HCT116 (cell line): ENCODE results near the gene BNC2. TPM values are rescaled to one million over a fixed set of nuclear protein-coding genes. Genes with fewer than 3 reads are reported as not detected.

ENCODE experiments used
- ATAC-seq: fragments of 200-7000 bp; cut with Tn5 transposase; 2 replicates; pipeline ENCODE4 v1.9.1; 2020; ENCODE audit warnings: mild to moderate bottlenecking, moderate library complexity
- BruUV-seq: library from RNA; stranded (reverse); fragments of 400-500 nt; replicated peaks from 2 replicates; lab custom pipeline; 2021; lab: Mats Ljungman, UMichigan
- CTCF ChIA-PET: fragments of 300-600 bp; sonication (Branson Sonifier 250); formaldehyde crosslinking; loops from one replicate; lab custom pipeline; 2021; ENCODE audit warnings: antibody characterized with exemption; lab: Charles Lee
- POLR2A ChIA-PET: fragments of 300-600, 350-600 bp; sonication (Branson Sonifier 250); formaldehyde crosslinking; loops from one replicate; lab custom pipeline; 2021; ENCODE audit warnings: antibody characterized with exemption; lab: Charles Lee
- RAD21 ChIA-PET, 2 experiments: fragments of 300-600 bp; sonication (Branson Sonifier 250); formaldehyde crosslinking; loops; one replicate each; lab custom pipeline; 2023; ENCODE audit warnings: low total read pairs in 2 of 2; ENCODE audit not compliant: uncharacterized antibody in 2 of 2, unreplicated experiment in 2 of 2, low non-redundant PET in 1 of 2; lab: Charles Lee
- DNase-seq: peaks from one replicate; pipeline ENCODE4 v3.0.0-alpha.2; 2010; ENCODE audit warnings: low read depth, low spot score
- H2AFZ ChIP-seq: fragments of 200-600 bp; shearing (Covaris generic), sonication (generic); 2 replicates; pipeline ENCODE4 v1.6.1; 2017; ENCODE audit warnings: low read depth, mixed run types, mixed read lengths, antibody characterized with exemption, low read length; ENCODE audit not compliant: poor library complexity, severe bottlenecking
- H3K27ac ChIP-seq: 2 replicates; pipeline ENCODE4 v1.5.1; 2012; ENCODE audit warnings: low read depth, low read length
- H3K27me3 ChIP-seq: fragments of 200-600 bp; sonication (generic); 2 replicates; pipeline ENCODE4 v1.6.1; 2016; ENCODE audit warnings: mixed run types, low read length, mixed read lengths; ENCODE audit not compliant: insufficient read depth
- H3K36me3 ChIP-seq, 2 experiments: fragments of 200-500 bp in 1 of 2; fragments of 200-600 bp in 1 of 2; sonication (Bioruptor generic) in 1 of 2; sonication (generic) in 1 of 2; 2 replicates each; pipeline versions ENCODE4 v1.5.1 to v1.6.1; 2014 to 2016; ENCODE audit warnings: low read length in 2 of 2, inconsistent platforms in 1 of 2, mixed read lengths in 1 of 2, mixed run types in 1 of 2; ENCODE audit not compliant: insufficient read depth in 2 of 2, control insufficient read depth in 1 of 2
- H3K4me1 ChIP-seq, 2 experiments: fragments of 200-600 bp in 1 of 2; sonication (generic) in 1 of 2; 2 replicates each; pipeline versions ENCODE4 v1.5.1 to v1.6.1; 2012 to 2017; ENCODE audit warnings: low read length in 2 of 2, inconsistent platforms in 1 of 2, mild to moderate bottlenecking in 1 of 2, mixed read lengths in 1 of 2, mixed run types in 1 of 2, moderate library complexity in 1 of 2; ENCODE audit not compliant: insufficient read depth in 2 of 2, control insufficient read depth in 1 of 2
- H3K4me2 ChIP-seq: fragments of 200-600 bp; sonication (generic); 2 replicates; pipeline ENCODE4 v1.6.1; 2017; ENCODE audit warnings: mixed run types, low read length, mixed read lengths
- H3K4me3 ChIP-seq, 2 experiments: fragments of 200-600 bp in 1 of 2; sonication (generic) in 1 of 2; replicated peaks in 1 of 2; 2 replicates each; pipeline ENCODE4 v1.5.1; 2011 to 2016; ENCODE audit warnings: low read length in 2 of 2, control low read depth in 1 of 2, low read depth in 1 of 2, mild to moderate bottlenecking in 1 of 2, mixed read lengths in 1 of 2, mixed run types in 1 of 2
- H3K79me2 ChIP-seq: fragments of 200-600 bp; sonication (generic); 2 replicates; pipeline ENCODE4 v1.6.1; 2017; ENCODE audit warnings: mild to moderate bottlenecking, mixed run types, low read length, moderate library complexity, mixed read lengths; ENCODE audit not compliant: insufficient read depth
- H3K9ac ChIP-seq: fragments of 200-600 bp; sonication (generic); 2 replicates; pipeline ENCODE4 v1.6.1; 2016; ENCODE audit warnings: low read length, mixed read lengths
- H3K9me2 ChIP-seq: fragments of 200-600 bp; sonication (generic), shearing (Covaris generic); 2 replicates; pipeline ENCODE4 v1.6.1; 2017; ENCODE audit warnings: mixed run types, mild to moderate bottlenecking, moderate library complexity; ENCODE audit not compliant: insufficient read depth
- H3K9me3 ChIP-seq, 2 experiments: fragments of 200-500 bp in 1 of 2; fragments of 200-600 bp in 1 of 2; sonication (Bioruptor generic) in 1 of 2; sonication (generic) in 1 of 2; 2 replicates each; pipeline ENCODE4 v1.6.1; 2014 to 2017; ENCODE audit warnings: low read length in 2 of 2, mixed read lengths in 2 of 2, inconsistent platforms in 1 of 2, low read depth in 1 of 2, mild to moderate bottlenecking in 1 of 2, mixed run types in 1 of 2, moderate library complexity in 1 of 2; ENCODE audit not compliant: control insufficient read depth in 1 of 2, insufficient read depth in 1 of 2
- H4K20me1 ChIP-seq: fragments of 200-600 bp; sonication (generic), shearing (Covaris generic); 2 replicates; pipeline ENCODE4 v1.6.1; 2017; ENCODE audit warnings: mixed run types, mild to moderate bottlenecking, moderate library complexity; ENCODE audit not compliant: insufficient read depth
- CBX3 ChIP-seq: IDR thresholded peaks from 2 replicates; pipeline ENCODE4 v1.6.1; 2012; ENCODE audit warnings: low read depth
- EGR1 ChIP-seq: IDR thresholded peaks from 2 replicates; pipeline ENCODE4 v1.6.1; 2012; ENCODE audit warnings: low read depth
- ELF1 ChIP-seq: IDR thresholded peaks from 2 replicates; pipeline ENCODE4 v1.6.1; 2012; ENCODE audit warnings: low read depth, borderline replicate concordance
- FOSL1 ChIP-seq: IDR thresholded peaks from 2 replicates; pipeline ENCODE4 v1.6.1; 2012; ENCODE audit warnings: low read depth
- JUND ChIP-seq: IDR thresholded peaks from 2 replicates; pipeline ENCODE4 v1.6.1; 2012
- POLR2AphosphoS5 ChIP-seq: IDR thresholded peaks from 2 replicates; pipeline ENCODE4 v1.6.1; 2011; ENCODE audit warnings: mild to moderate bottlenecking, low read depth, low read length, moderate library complexity
- RAD21 ChIP-seq: IDR thresholded peaks from 2 replicates; pipeline ENCODE4 v1.6.1; 2012; ENCODE audit warnings: low read depth, mild to moderate bottlenecking
- SP1 ChIP-seq: IDR thresholded peaks from 2 replicates; pipeline ENCODE4 v1.6.1; 2012; ENCODE audit warnings: low read depth
- YY1 ChIP-seq: IDR thresholded peaks from 2 replicates; pipeline ENCODE4 v1.6.1; 2011; ENCODE audit warnings: low read length, low read depth, moderate library complexity, mild to moderate bottlenecking; ENCODE audit not compliant: insufficient replicate concordance; ENCODE audit errors: extremely low read depth
- ZNF274 ChIP-seq: fragments of 200-500 bp; sonication (Bioruptor generic); IDR thresholded peaks from 2 replicates; pipeline ENCODE4 v1.6.1; 2014; ENCODE audit warnings: mild to moderate bottlenecking, low read depth, low read length, inconsistent platforms
- intact Hi-C: fragments of 100-400 bp; cut with micrococcal nuclease; formaldehyde crosslinking; loops from 2 replicates; pipeline ENCODE4 v1.10.0; 2022
- total RNA-seq: library from RNA; stranded (reverse); gene quantifications from one replicate; pipeline ENCODE4 v1.2.1, GENCODE V29; 2021; ENCODE audit not compliant: unreplicated experiment
- TF ChIP-seq, protein P1 (sequence below): IDR thresholded peaks from 2 replicates; pipeline ENCODE4 v1.6.1; 2012; ENCODE audit warnings: low read depth
- TF ChIP-seq, protein P2 (sequence below), 3 experiments: fragments of 200-600 bp in 1 of 3; sonication (generic) in 1 of 3; IDR thresholded peaks in 2 of 3; conservative IDR thresholded peaks in 1 of 3; 2 replicates each; pipeline ENCODE4 v1.5.1; 2012 to 2017; ENCODE audit warnings: low read depth in 2 of 3, low read length in 2 of 3, antibody characterized with exemption in 1 of 3, borderline replicate concordance in 1 of 3, control low read depth in 1 of 3, mild to moderate bottlenecking in 1 of 3, mixed read lengths in 1 of 3, mixed run types in 1 of 3, moderate library complexity in 1 of 3; ENCODE audit not compliant: insufficient read depth in 1 of 3

BNC2 gene
- total RNA-seq, 1 experiment from 2014 or later = 0.37 TPM

DNA sequence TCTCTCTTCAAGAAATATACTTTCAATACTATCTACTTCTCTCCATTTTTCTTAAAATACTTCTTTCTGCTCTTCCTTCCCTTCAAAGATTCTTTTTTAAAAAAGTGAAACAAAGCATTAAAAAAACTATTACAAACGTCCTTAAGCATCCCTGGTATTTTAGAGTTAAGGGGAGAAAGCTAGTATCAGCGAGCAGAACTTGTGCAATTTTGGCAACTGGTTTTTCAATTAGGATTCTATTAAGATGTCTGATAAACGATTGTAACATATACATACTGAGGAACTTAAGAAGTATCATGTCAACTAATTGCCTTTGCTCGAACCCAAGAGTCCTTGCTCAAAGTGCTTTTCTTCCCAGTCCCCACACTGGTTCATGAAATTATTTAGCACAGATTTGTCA is 459.2 kb downstream of the BNC2 start:
- TF ChIP-seq JUND (no peak), CBX3 (no peak), RAD21 (no peak), ELF1 (no peak), POLR2AphosphoS5 (no peak), SP1 (no peak), EGR1 (no peak), ZNF274 (no peak), FOSL1 (no peak), YY1 (no peak)
- TF ChIP-seq, protein P1, sequence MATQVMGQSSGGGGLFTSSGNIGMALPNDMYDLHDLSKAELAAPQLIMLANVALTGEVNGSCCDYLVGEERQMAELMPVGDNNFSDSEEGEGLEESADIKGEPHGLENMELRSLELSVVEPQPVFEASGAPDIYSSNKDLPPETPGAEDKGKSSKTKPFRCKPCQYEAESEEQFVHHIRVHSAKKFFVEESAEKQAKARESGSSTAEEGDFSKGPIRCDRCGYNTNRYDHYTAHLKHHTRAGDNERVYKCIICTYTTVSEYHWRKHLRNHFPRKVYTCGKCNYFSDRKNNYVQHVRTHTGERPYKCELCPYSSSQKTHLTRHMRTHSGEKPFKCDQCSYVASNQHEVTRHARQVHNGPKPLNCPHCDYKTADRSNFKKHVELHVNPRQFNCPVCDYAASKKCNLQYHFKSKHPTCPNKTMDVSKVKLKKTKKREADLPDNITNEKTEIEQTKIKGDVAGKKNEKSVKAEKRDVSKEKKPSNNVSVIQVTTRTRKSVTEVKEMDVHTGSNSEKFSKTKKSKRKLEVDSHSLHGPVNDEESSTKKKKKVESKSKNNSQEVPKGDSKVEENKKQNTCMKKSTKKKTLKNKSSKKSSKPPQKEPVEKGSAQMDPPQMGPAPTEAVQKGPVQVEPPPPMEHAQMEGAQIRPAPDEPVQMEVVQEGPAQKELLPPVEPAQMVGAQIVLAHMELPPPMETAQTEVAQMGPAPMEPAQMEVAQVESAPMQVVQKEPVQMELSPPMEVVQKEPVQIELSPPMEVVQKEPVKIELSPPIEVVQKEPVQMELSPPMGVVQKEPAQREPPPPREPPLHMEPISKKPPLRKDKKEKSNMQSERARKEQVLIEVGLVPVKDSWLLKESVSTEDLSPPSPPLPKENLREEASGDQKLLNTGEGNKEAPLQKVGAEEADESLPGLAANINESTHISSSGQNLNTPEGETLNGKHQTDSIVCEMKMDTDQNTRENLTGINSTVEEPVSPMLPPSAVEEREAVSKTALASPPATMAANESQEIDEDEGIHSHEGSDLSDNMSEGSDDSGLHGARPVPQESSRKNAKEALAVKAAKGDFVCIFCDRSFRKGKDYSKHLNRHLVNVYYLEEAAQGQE = no peak
- TF ChIP-seq, protein P2, sequence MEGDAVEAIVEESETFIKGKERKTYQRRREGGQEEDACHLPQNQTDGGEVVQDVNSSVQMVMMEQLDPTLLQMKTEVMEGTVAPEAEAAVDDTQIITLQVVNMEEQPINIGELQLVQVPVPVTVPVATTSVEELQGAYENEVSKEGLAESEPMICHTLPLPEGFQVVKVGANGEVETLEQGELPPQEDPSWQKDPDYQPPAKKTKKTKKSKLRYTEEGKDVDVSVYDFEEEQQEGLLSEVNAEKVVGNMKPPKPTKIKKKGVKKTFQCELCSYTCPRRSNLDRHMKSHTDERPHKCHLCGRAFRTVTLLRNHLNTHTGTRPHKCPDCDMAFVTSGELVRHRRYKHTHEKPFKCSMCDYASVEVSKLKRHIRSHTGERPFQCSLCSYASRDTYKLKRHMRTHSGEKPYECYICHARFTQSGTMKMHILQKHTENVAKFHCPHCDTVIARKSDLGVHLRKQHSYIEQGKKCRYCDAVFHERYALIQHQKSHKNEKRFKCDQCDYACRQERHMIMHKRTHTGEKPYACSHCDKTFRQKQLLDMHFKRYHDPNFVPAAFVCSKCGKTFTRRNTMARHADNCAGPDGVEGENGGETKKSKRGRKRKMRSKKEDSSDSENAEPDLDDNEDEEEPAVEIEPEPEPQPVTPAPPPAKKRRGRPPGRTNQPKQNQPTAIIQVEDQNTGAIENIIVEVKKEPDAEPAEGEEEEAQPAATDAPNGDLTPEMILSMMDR (IDR thresholded peaks at IDR 0.05 in 2 of 3, conservative IDR thresholded peaks at IDR 0.05 in 1 of 3; ENCODE audit: borderline replicate concordance in 1 of 3, insufficient read depth in 1 of 3, low read depth in 2 of 3, low read length in 2 of 3) = no peak
- no peak for DNase-seq
- ATAC-seq = no peak
- ChIA-PET POLR2A (no interaction called here), RAD21 (no interaction called here), CTCF (no interaction called here)
- Histone ChIP-seq H3K4me1 (no peaks in the 10 kb centered on the region), H3K9ac (no peak overlapping the region), H3K4me2 (no peak overlapping the region), H3K27ac (no peak overlapping the region), H3K27me3 (peaks cover 51% of the 10 kb centered on the region), H3K79me2 (no peaks in the 10 kb centered on the region), H3K36me3 (no peaks in the 10 kb centered on the region), H3K4me3 (no peak overlapping the region), H2AFZ (no peak overlapping the region), H4K20me1 (no peaks in the 10 kb centered on the region), H3K9me3 (no peaks in the 10 kb centered on the region), H3K9me2 (no peaks in the 10 kb centered on the region)
- no TSS peak for BruUV-seq
- intact Hi-C loops = no loop called here
